Gastroesophageal sphincter (tissue), 4 donors: ENCODE measurements around the gene CRISP1. TPM values are rescaled to one million over a fixed set of nuclear protein-coding genes. Genes with fewer than 3 reads are reported as not detected.

Experiments
- ATAC-seq: fragments of 150-250 bp; one replicate; pipeline ENCODE4 v1.9.1; 2016; ENCODE audit warnings: mild to moderate bottlenecking, moderate library complexity
- H3K27ac ChIP-seq, 4 donors: fragments of 200-600 bp; sonication (generic) in 3 of 4; 1 replicate in 3 of 4; 2 replicates in 1 of 4; pipeline ENCODE4 v1.5.1; 2016 to 2019
- H3K27me3 ChIP-seq: fragments of 200-600 bp; sonication (generic); one replicate; pipeline ENCODE4 v1.5.1; 2019
- H3K36me3 ChIP-seq, 2 donors: fragments of 200-600 bp; sonication (generic); one replicate each; pipeline ENCODE4 v1.5.1; 2019; ENCODE audit warnings: control low read depth in 1 of 2
- H3K4me1 ChIP-seq, 3 donors: fragments of 200-600 bp; sonication (generic); 1 replicate in 2 of 3; 2 replicates in 1 of 3; pipeline ENCODE4 v1.5.1; 2016 to 2019; ENCODE audit warnings: control low read depth in 2 of 3
- H3K4me3 ChIP-seq, 2 donors: fragments of 200-600 bp; sonication (generic); one replicate each; pipeline ENCODE4 v1.5.1; 2019; ENCODE audit warnings: mild to moderate bottlenecking in 1 of 2, moderate library complexity in 1 of 2
- H3K9me3 ChIP-seq, 3 donors: fragments of 200-600 bp; sonication (generic); one replicate each; pipeline ENCODE4 v1.5.1; 2017 to 2019; ENCODE audit warnings: control low read depth in 2 of 3
- EP300 ChIP-seq: sonication (generic); formaldehyde crosslinking; IDR thresholded peaks from one replicate; pipeline ENCODE4 v1.6.1; 2017; ENCODE audit warnings: antibody characterized with exemption, mild to moderate bottlenecking
- POLR2A ChIP-seq, 2 donors: fragments of 450-650 bp; IDR thresholded peaks; one replicate each; pipeline ENCODE4 v1.6.1; 2017; ENCODE audit warnings: antibody characterized with exemption in 2 of 2, mild to moderate bottlenecking in 2 of 2, moderate library complexity in 1 of 2
- POLR2AphosphoS5 ChIP-seq: sonication (generic); formaldehyde crosslinking; IDR thresholded peaks from one replicate; pipeline ENCODE4 v1.6.1; 2017; ENCODE audit warnings: antibody characterized with exemption
- WGBS, 2 donors: methylation state at CpG; one replicate each; pipeline ENCODE4 v1.1.5; 2018; ENCODE audit warnings: low coverage in 1 of 2; 5-methylcytosine and 5-hydroxymethylcytosine counted together
- total RNA-seq, 4 donors: library from RNA; depleted of rRNA; stranded (reverse); fragments of >200 nt; gene quantifications; one replicate each; pipeline ENCODE4 v1.1.0, GENCODE V29; 2016
- TF ChIP-seq, protein P1 (sequence below), 4 experiments: fragments of 200-600 bp in 2 of 4; fragments of 450-650 bp in 2 of 4; sonication (generic) in 1 of 4; IDR thresholded peaks; one replicate each; pipeline ENCODE4 v1.5.1; 2017 to 2019; ENCODE audit warnings: antibody characterized with exemption in 4 of 4, mild to moderate bottlenecking in 2 of 4, moderate library complexity in 2 of 4

The CRISP1 gene
- total RNA-seq, 4 donors from 2014 or later, result not detected

DNA sequence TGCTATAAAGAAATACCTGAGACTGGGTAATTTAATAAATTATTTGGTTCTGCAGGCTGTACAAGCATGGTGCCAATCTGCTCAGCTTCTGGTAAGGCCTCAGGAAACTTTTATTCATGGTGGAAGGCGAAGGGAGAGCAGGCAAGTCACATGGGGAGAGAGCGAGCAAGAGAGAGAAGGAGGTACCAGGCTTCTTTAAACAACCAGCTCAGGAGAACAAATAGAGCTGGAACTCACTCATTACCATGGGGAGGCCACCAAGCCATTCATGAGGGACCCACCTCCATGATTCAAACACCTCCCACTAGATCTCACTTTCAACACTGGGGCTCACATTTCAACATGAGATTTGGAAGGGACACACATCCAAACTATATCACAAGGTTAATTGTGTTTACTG is 44.9 kb upstream of the CRISP1 start:
- ATAC-seq, result no peak
- no peak overlapping the region for H3K27ac ChIP-seq
- WGBS, 2 donors, result 81 to 86% methylated on average over 2 of the region's 2 CpGs
- H3K9me3 ChIP-seq, result no peaks in the 10 kb centered on the region
- H3K36me3 ChIP-seq, result no peaks in the 10 kb centered on the region
- no peak overlapping the region for H3K4me3 ChIP-seq
- no peak for TF ChIP-seq POLR2AphosphoS5
- no peak for TF ChIP-seq POLR2A (IDR thresholded peaks at IDR 0.05)
- TF ChIP-seq, protein P1, sequence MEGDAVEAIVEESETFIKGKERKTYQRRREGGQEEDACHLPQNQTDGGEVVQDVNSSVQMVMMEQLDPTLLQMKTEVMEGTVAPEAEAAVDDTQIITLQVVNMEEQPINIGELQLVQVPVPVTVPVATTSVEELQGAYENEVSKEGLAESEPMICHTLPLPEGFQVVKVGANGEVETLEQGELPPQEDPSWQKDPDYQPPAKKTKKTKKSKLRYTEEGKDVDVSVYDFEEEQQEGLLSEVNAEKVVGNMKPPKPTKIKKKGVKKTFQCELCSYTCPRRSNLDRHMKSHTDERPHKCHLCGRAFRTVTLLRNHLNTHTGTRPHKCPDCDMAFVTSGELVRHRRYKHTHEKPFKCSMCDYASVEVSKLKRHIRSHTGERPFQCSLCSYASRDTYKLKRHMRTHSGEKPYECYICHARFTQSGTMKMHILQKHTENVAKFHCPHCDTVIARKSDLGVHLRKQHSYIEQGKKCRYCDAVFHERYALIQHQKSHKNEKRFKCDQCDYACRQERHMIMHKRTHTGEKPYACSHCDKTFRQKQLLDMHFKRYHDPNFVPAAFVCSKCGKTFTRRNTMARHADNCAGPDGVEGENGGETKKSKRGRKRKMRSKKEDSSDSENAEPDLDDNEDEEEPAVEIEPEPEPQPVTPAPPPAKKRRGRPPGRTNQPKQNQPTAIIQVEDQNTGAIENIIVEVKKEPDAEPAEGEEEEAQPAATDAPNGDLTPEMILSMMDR (IDR thresholded peaks at IDR 0.05), result no peak
- no peak for TF ChIP-seq EP300
- H3K4me1 ChIP-seq, result peaks cover 0 to 18% (median 4%) of the 10 kb centered on the region in 3 donors
- no peaks in the 10 kb centered on the region for H3K27me3 ChIP-seq

DNA sequence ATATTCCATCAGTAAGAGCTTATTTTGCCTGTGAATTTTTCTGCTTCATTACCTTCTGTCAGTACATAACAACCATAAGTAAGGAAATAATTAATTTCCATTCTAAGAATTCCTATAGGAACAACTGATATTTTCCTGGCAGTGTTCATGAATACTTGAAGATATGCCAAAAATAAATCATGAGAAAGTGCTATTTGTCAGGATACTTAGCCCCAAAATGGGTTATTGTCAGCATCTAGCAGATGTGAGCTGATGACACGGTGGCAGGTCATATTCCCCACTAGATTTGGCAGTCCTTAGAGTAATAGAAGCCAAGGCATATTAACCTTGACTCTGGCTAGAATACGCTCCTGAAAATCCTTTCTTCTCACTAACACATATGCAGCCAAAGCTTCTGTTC is 43.2 kb upstream of the CRISP1 start:
- ATAC-seq, result no peak
- Histone ChIP-seq H3K9me3 (no peaks in the 10 kb centered on the region), H3K4me3 (no peak overlapping the region), H3K36me3 (no peaks in the 10 kb centered on the region), H3K27ac (no peak overlapping the region), H3K27me3 (no peaks in the 10 kb centered on the region), H3K4me1 (peaks cover 0 to 18% (median 4%) of the 10 kb centered on the region in 3 donors)
- WGBS, 2 donors, result 14 to 32% methylated on average over 2 of the region's 2 CpGs
- TF ChIP-seq POLR2AphosphoS5, result no peak
- TF ChIP-seq POLR2A (IDR thresholded peaks at IDR 0.05), result no peak
- TF ChIP-seq EP300, result no peak
- TF ChIP-seq, protein P1 (IDR thresholded peaks at IDR 0.05), result no peak

DNA sequence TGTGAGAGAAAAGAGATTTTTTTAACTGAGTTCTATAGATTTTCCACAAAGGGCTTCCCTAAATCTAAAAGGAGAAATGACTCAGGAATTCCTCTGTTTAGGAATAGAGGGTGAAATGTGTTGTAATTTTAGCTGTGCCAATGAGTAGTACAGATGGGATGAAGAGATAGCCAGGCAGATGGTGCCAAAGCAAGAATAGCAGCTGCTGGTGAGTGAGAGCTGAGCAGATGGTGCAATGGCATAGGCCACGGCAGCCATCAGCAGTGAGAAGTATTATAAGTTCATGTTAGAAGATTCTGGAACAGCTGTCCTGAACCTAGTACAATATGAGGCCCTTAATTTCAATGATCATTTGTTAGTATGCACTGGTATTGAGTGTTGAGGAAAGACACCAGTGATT is 40.2 kb upstream of the CRISP1 start:
- no peak for ATAC-seq
- TF ChIP-seq POLR2AphosphoS5, result peak; percentile 11
- no peak for TF ChIP-seq EP300
- Histone ChIP-seq H3K27me3 (no peaks in the 10 kb centered on the region), H3K27ac (no peak overlapping the region), H3K9me3 (no peaks in the 10 kb centered on the region), H3K4me3 (no peak overlapping the region), H3K36me3 (no peaks in the 10 kb centered on the region), H3K4me1 (peaks cover 0 to 15% (median 4%) of the 10 kb centered on the region in 3 donors)
- 33 to 65% methylated on average over 1 of the region's 1 CpG for WGBS, 2 donors

DNA sequence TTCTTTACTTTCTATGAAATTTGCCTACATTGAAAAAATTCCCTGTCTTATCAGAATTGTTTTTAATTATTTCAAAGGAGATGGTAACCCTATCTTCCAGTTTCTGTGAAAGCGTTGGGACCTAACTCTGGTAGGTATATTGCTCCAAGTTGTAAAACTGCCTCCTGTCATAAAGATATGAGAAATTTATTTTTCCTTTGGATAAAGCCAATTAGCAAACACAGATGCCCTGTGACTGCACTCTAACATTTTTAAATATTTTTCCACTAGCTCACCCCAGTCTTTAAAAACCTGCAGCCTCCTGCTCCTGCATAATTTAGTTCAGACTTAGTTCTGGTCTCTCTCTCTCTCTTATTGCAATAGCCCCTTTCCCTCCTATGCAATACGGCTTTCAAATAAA is 39.0 kb upstream of the CRISP1 start:
- Histone ChIP-seq H3K4me1 (peaks cover 0 to 15% (median 4%) of the 10 kb centered on the region in 3 donors), H3K4me3 (no peak overlapping the region), H3K9me3 (no peaks in the 10 kb centered on the region), H3K36me3 (no peaks in the 10 kb centered on the region), H3K27me3 (no peaks in the 10 kb centered on the region), H3K27ac (no peak overlapping the region)
- ATAC-seq, result no peak
- TF ChIP-seq EP300, result no peak
- no peak for TF ChIP-seq POLR2A (IDR thresholded peaks at IDR 0.05)
- no peak for TF ChIP-seq POLR2AphosphoS5
- TF ChIP-seq, protein P1 (IDR thresholded peaks at IDR 0.05), result no peak
- 28 to 30% methylated on average over 2 of the region's 2 CpGs for whole genome bisulfite sequencing, 2 donors

DNA sequence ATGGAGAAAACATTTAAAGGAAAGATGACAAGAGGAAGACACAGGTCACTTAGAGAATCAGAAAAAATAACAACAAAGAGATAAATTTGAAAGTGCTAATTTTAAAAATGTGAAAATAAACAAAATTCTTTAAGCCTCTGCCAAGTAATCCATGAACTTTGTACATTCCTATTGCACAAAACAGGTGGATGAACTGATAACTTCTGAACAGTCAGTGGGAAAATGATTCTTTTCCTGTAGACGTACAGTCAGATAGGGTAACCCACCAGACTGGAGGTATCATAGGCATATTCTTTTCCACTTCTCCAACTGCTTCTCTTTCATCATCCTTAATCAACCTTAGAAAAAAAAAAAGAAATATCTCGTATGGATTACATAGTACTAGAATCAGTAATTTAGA is 36.5 kb upstream of the CRISP1 start:
- WGBS, 2 donors, result 40 to 90% methylated on average over 2 of the region's 2 CpGs
- no peaks in the 10 kb centered on the region for H3K9me3 ChIP-seq
- no peak for ATAC-seq

More for the DNA sequence above, 36.5 kb upstream of the CRISP1 start:
- Histone ChIP-seq H3K27me3 (no peaks in the 10 kb centered on the region), H3K27ac (no peak overlapping the region), H3K4me1 (peaks cover 0 to 8% (median 0%) of the 10 kb centered on the region in 3 donors), H3K4me3 (no peak overlapping the region), H3K36me3 (no peaks in the 10 kb centered on the region)
- no peak for TF ChIP-seq POLR2AphosphoS5
- TF ChIP-seq POLR2A (IDR thresholded peaks at IDR 0.05), result no peak
- TF ChIP-seq, protein P1 (IDR thresholded peaks at IDR 0.05), result no peak
- TF ChIP-seq EP300, result no peak
